Pancreas (tissue), 10 donors: ENCODE results near the gene C1orf167. TPM values are rescaled to one million over a fixed set of nuclear protein-coding genes. Genes with fewer than 3 reads are reported as not detected.

Experiments
- ATAC-seq, 4 donors: fragments of 200-7000 bp; cut with Tn5 transposase; one replicate each; pipeline versions ENCODE4 v1.8.0 to v1.9.1; 2020; ENCODE audit warnings: mild to moderate bottlenecking in 4 of 4, moderate library complexity in 4 of 4
- DNase-seq, 6 donors: peaks; one replicate each; pipeline ENCODE4 v3.0.0-alpha.2; 2020
- FAIRE-seq: peaks from 2 replicates; lab custom pipeline; 2012; peaks lifted over from hg19 to GRCh38; lab: Jason Lieb, UNC
- H3K27ac ChIP-seq, 4 donors: fragments of 200-600 bp; sonication (generic); 1 replicate in 3 of 4; 2 replicates in 1 of 4; pipeline versions ENCODE4 v1.5.0 to v1.8.0; 2020
- H3K27me3 ChIP-seq, 4 donors: fragments of 200-600 bp; one replicate each; pipeline ENCODE4 v1.8.0; 2021
- H3K36me3 ChIP-seq, 3 donors: fragments of 200-600 bp; sonication (generic) in 1 of 3; one replicate each; pipeline versions ENCODE4 v1.5.0 to v1.8.0; 2020 to 2021
- H3K4me1 ChIP-seq, 3 donors: fragments of 200-600 bp; one replicate each; pipeline ENCODE4 v1.8.0; 2021
- H3K4me3 ChIP-seq, 4 donors: fragments of 200-600 bp; sonication (generic) in 2 of 4; one replicate each; pipeline versions ENCODE4 v1.5.0 to v1.8.0; 2020 to 2021
- H3K9me3 ChIP-seq, 4 donors: fragments of 200-600 bp; one replicate each; pipeline ENCODE4 v1.8.0; 2021
- CTCF ChIP-seq, 4 donors: fragments of 200-600 bp; sonication (generic) in 3 of 4; IDR thresholded peaks; one replicate each; pipeline versions ENCODE4 v1.5.0 to v1.8.0; 2021; ENCODE audit warnings: antibody characterized with exemption in 4 of 4
- WGBS, 2 donors: extraction: QIAGEN DNeasy Blood & Tissue Kit; methylation state at CpG; one replicate each; pipeline ENCODE4 v1.1.7; 2013; 5-methylcytosine and 5-hydroxymethylcytosine counted together
- intact Hi-C, 3 donors: fragments of 100-400 bp; cut with DNase I; formaldehyde crosslinking; loops; one replicate each; pipeline versions ENCODE4 v1.11.1 to v1.14.2; 2022
- polyA plus RNA-seq, 2 donors: library from polyadenylated mRNA; stranded (reverse); fragments of 200-250 nt; gene quantifications; one replicate each; pipeline ENCODE4 v1.2.3, GENCODE V29; 2013
- total RNA-seq, 6 donors: library from RNA; stranded (reverse); fragmentation: NEBNext Ultra II Directional in 4 of 6; extraction: Animal tissue kit (Norgen Biotek cat#: 25700) in 4 of 6; gene quantifications; one replicate each; pipeline versions ENCODE4 v1.2.1 to v1.2.4, GENCODE V29; 2021 to 2023
- donor health status: healthy with polysubstance abuse.
- donor health status: DM: no; HTN: no; CAD: no; lungs with moderate emphysema.
- donor health status: DM: no; HTN: no; CAD: no.
- donor health status: control.
- donor health status: control.
- donor health status: Bipolar disorder and iron deficiency.
- donor health status: DM: yes; HTN: yes; CAD: no.
- donor health status: DM: no; HTN: no; CAD: no.
- donor health status: DM: no; HTN: no; CAD: no.
- donor health status: DM: yes; HTN: yes; CAD: no.

C1orf167 gene
- total and polyA plus RNA-seq, 8 donors = 0.37 to 1.4 (median 0.85) TPM; not detected in 5

DNA sequence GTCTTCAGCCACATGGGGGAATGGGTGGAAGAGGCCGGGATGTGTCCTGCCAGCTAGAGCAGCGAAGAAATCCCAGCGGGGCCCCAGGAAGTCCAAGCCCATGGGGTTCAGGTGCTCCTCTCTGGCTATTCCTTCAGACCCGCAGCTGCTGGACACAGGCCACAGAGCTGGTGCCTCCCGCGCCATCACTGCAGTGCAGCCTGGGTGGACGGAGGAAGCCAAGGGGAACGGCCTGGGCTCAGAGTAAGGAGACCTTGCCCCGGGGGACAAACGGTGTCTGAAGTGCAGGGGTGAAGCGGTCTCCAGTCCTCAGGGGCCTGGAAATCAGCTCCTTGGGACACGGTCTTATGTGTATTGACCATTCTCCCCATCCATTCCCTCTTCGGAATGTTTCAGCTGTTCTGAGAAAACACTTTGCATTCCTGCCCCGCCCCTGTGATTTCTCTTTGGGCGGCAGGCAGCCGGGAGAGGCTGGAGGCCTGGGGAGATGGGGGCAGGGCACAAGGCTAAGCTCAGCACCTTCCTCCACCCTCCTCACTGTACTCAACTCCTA is 25.3 kb downstream of the C1orf167 start:
- peaks cover 7 to 47% (median 10%) of the 10 kb centered on the region in 3 donors for H3K4me1 ChIP-seq
- ATAC-seq (peak in 3 of 4 donors; percentile 36 to 53 (median 42)), DNase-seq (peak in 3 of 6 donors; percentile 54 to 64 (median 55)), FAIRE-seq (no peak)
- H3K36me3 ChIP-seq = no peaks in the 10 kb centered on the region
- H3K27ac ChIP-seq = peak overlapping the region in 2 of 4 donors; percentile 46 to 55
- H3K27me3 ChIP-seq = no peaks in the 10 kb centered on the region
- no peak for TF ChIP-seq CTCF (IDR thresholded peaks at IDR 0.05)
- H3K9me3 ChIP-seq = no peaks in the 10 kb centered on the region
- WGBS, 2 donors = 16 to 21% methylated on average over 16 of the region's 16 CpGs
- peak overlapping the region in 1 of 4 donors; percentile 4 for H3K4me3 ChIP-seq
- intact Hi-C loops = no loop called here

- ATAC-seq (no peak), FAIRE-seq (no peak), DNase-seq (no peak)
- H3K27ac ChIP-seq = peak overlapping the region in 2 of 4 donors; percentile 46 to 55
- no peak overlapping the region for H3K4me3 ChIP-seq
- H3K4me1 ChIP-seq = peaks cover 7 to 47% (median 10%) of the 10 kb centered on the region in 3 donors
- intact Hi-C loops = no loop called here
- WGBS, 2 donors = 78 to 81% methylated on average over 14 of the region's 14 CpGs
- no peaks in the 10 kb centered on the region for H3K9me3 ChIP-seq
- no peak for TF ChIP-seq CTCF (IDR thresholded peaks at IDR 0.05)
- no peaks in the 10 kb centered on the region for H3K36me3 ChIP-seq
- H3K27me3 ChIP-seq = no peaks in the 10 kb centered on the region
Observed at GRCh38 chr1:11787804-11788436, 25.9 kb downstream of the C1orf167 start.

DNA sequence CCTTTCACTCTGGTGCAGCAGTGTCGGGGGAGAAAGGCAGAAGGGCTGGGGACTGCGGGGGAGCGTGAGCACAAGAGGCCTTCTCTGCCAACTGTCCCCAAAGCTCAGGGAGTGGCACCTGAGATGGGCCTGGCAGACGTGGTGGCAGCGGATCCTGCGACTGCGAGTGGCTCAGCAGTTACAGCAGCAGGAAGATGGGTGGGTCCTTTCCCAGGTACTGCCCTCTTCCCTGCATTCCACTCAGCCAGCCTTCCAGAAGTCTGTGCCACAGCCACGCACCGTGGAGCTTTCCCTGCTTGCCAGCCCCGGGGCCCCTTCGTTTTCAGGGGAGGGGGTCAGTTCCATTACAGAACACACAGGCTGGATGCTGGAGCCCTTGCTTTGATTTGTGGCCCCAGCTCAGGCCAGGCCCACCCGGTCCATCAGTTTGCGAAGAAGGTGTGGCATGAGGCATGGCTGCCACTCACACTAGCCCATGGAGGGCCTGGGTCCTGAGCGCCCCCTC is 26.6 kb downstream of the C1orf167 start:
- Histone ChIP-seq H3K4me3 (no peak overlapping the region), H3K36me3 (peaks cover 0 to under 1% (median 0%) of the 10 kb centered on the region in 3 donors), H3K27me3 (no peaks in the 10 kb centered on the region), H3K27ac (no peak overlapping the region), H3K4me1 (peaks cover 7 to 47% (median 10%) of the 10 kb centered on the region in 3 donors), H3K9me3 (no peaks in the 10 kb centered on the region)
- intact Hi-C loops = no loop called here
- no peak for ATAC-seq
- TF ChIP-seq CTCF (IDR thresholded peaks at IDR 0.05) = no peak
- FAIRE-seq = no peak
- 89 to 91% methylated on average over 14 of the region's 14 CpGs for WGBS, 2 donors
- no peak for DNase-seq

DNA sequence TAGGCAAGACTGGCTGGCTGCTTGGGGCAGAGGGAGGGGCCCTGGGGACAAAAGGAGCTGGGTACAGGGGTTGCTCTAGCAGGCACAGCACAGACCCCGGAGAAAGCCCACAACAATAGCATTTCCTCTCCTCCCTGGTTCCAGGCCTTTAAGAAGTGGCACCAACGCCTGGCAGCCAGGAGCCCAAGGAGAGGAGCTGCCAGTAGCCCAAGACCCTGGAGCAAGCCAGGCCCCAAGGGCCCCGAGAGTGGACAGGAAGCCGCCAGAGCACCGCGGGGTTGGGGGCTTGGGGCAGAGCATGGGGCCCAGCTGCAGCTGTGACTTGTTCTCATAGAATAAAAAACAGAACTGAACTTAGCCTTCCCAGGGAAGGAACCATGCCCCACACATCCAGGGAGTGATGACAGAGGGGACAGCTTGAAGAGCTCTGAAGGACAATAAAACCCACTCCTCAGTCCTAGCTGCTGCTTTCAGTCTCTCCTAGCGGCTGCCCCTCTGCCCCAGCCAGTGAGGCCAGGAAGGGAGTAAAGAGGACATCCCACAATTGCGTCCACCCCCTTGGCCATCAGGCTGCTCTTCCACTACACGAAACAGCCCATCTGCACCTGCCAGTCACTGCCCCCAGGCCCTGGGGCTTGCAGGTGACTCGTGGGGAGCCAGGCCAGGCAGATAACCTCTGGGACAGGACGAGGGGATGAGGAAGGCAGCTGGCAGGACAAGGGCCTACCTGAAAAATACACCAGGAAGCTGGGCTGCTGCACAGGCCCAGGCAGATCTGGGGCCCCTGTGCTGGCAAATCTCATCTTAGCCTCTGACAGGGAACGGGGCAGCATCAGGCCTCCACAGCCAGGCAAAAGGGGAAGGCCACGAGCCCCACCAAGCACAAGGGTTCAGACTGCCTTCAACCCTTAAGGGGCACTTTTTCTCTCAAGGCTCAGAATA is 27.4 kb downstream of the C1orf167 start:
- TF ChIP-seq CTCF (IDR thresholded peaks at IDR 0.05) = no peak
- FAIRE-seq (no peak), ATAC-seq (no peak), DNase-seq (no peak)
- WGBS, 2 donors = 81 to 82% methylated on average over 13 of the region's 13 CpGs
- Histone ChIP-seq H3K4me1 (peaks cover 7 to 47% (median 10%) of the 10 kb centered on the region in 3 donors), H3K27me3 (no peaks in the 10 kb centered on the region), H3K36me3 (peaks cover 0 to 4% (median 0%) of the 10 kb centered on the region in 3 donors), H3K27ac (peak overlapping the region in 2 of 4 donors; percentile 84 to 88), H3K4me3 (no peak overlapping the region), H3K9me3 (no peaks in the 10 kb centered on the region)
- intact Hi-C loops = no loop called here
